HepG2 (cell line): ENCODE data around the gene CARMIL1. TPM values are rescaled to one million over a fixed set of nuclear protein-coding genes. Genes with fewer than 3 reads are reported as not detected.

ENCODE experiments used
- ASH2L ChIP-seq: fragments of 300-600, 200-600 bp; sonication (generic); IDR thresholded peaks from 2 replicates; pipeline ENCODE4 v1.7.0; 2017; ENCODE audit warnings: low read depth, mild to moderate bottlenecking, moderate library complexity, mixed read lengths, low read length; ENCODE audit not compliant: insufficient read length
- BCL3 ChIP-seq: sonication (generic); formaldehyde crosslinking; IDR thresholded peaks from 2 replicates; pipeline ENCODE4 v1.5.1; 2020; ENCODE audit warnings: mild to moderate bottlenecking, missing genetic modification reagents, moderate library complexity
- BCL6 ChIP-seq: IDR thresholded peaks from 2 replicates; pipeline ENCODE4 v1.6.1; 2016; ENCODE audit warnings: missing genetic modification reagents, missing compliant biosample characterization
- BHLHE40 ChIP-seq: IDR thresholded peaks from 2 replicates; pipeline ENCODE4 v1.6.1; 2011; ENCODE audit warnings: low read length, improper control_type of control experiment
- CBX1 ChIP-seq: IDR thresholded peaks from one replicate; pipeline ENCODE4 v1.6.1; 2016; ENCODE audit warnings: antibody characterized with exemption, low read depth
- GMEB2 ChIP-seq: IDR thresholded peaks from 2 replicates; pipeline ENCODE4 v1.6.1; 2016; ENCODE audit warnings: missing biosample characterization, missing genetic modification reagents, low read depth
- HCFC1 ChIP-seq: fragments of 150-350 bp; IDR thresholded peaks from 2 replicates; pipeline ENCODE4 v1.6.1; 2014; ENCODE audit warnings: low read depth, low read length
- MBD4 ChIP-seq: IDR thresholded peaks from 2 replicates; pipeline ENCODE4 v1.6.1; 2012; ENCODE audit warnings: low read length, inconsistent platforms, borderline replicate concordance
- RXRA ChIP-seq: sonication (generic); formaldehyde crosslinking; IDR thresholded peaks from 2 replicates; pipeline ENCODE4 v1.5.1; 2020; ENCODE audit warnings: missing genetic modification reagents
- SCMH1 ChIP-seq: sonication (generic); formaldehyde crosslinking; IDR thresholded peaks from 2 replicates; pipeline ENCODE4 v1.9.0; 2021; ENCODE audit warnings: missing genetic modification reagents, mild to moderate bottlenecking, borderline replicate concordance
- SP2 ChIP-seq: sonication (generic); formaldehyde crosslinking; IDR thresholded peaks from 2 replicates; pipeline ENCODE4 v1.5.1; 2020; ENCODE audit warnings: mild to moderate bottlenecking, missing genetic modification reagents
- SP5 ChIP-seq: IDR thresholded peaks from 2 replicates; pipeline ENCODE4 v1.6.1; 2016; ENCODE audit warnings: low read depth, borderline replicate concordance
- SSRP1 ChIP-seq: IDR thresholded peaks from 2 replicates; pipeline ENCODE4 v1.6.1; 2016; ENCODE audit warnings: control low read depth
- WIZ ChIP-seq: sonication (generic); formaldehyde crosslinking; IDR thresholded peaks from 2 replicates; pipeline ENCODE4 v1.5.1; 2020; ENCODE audit warnings: mild to moderate bottlenecking, missing genetic modification reagents
- ZBTB33 ChIP-seq: sonication (generic); formaldehyde crosslinking; IDR thresholded peaks from 2 replicates; pipeline ENCODE4 v1.4.0; 2020; ENCODE audit warnings: missing genetic modification reagents
- ZFP1 ChIP-seq: IDR thresholded peaks from 2 replicates; pipeline ENCODE4 v1.6.1; 2016
- ZNF609 ChIP-seq: sonication (generic); formaldehyde crosslinking; IDR thresholded peaks from 2 replicates; pipeline ENCODE4 v1.4.0; 2020; ENCODE audit warnings: mild to moderate bottlenecking, missing genetic modification reagents, borderline replicate concordance
- polyA plus RNA-seq, 8 experiments: library from polyadenylated mRNA; depleted of rRNA in 3 of 8; stranded (reverse) in 7 of 8; unstranded in 1 of 8; fragments of >200 nt; fragmentation: Illumina TruSeq in 4 of 8; extraction: Trizol in 4 of 8; gene quantifications; 2 replicates each; pipeline versions ENCODE4 v1.2.1 to v1.2.3, GENCODE V29; 2011 to 2016; ENCODE audit warnings: low read depth in 4 of 8, missing spikeins in 1 of 8, mixed read lengths in 1 of 8; ENCODE audit not compliant: insufficient read depth in 1 of 8
- total RNA-seq, 5 experiments: library from RNA; depleted of rRNA; stranded (reverse); fragments of >200 nt; fragmentation: Illumina TruSeq; extraction: Trizol; gene quantifications; 2 replicates each; pipeline ENCODE4 v1.2.3, GENCODE V29; 2016; ENCODE audit warnings: low read depth in 1 of 5
- TF ChIP-seq, protein P1 (sequence below): sonication (generic); formaldehyde crosslinking; IDR thresholded peaks from 2 replicates; pipeline ENCODE4 v1.4.0; 2020; ENCODE audit warnings: mild to moderate bottlenecking, missing genetic modification reagents
- TF ChIP-seq, protein P2 (sequence below): sonication (generic); formaldehyde crosslinking; IDR thresholded peaks from 2 replicates; pipeline ENCODE4 v1.8.0; 2022; ENCODE audit warnings: missing genetic modification reagents, low read depth, mild to moderate bottlenecking, borderline replicate concordance
- TF ChIP-seq, protein P3 (sequence below): IDR thresholded peaks from 2 replicates; pipeline ENCODE4 v1.6.1; 2018; ENCODE audit warnings: missing genetic modification reagents

The CARMIL1 gene
- total and polyA plus RNA-seq, 2 of the 13 experiments (the other 11 are each of a cell fraction or from before 2014, with no cell fraction given) = 1.8 to 2.6 TPM

GRCh38 chr6:25635886-25636317 lies 356.7 kb downstream of the CARMIL1 start (continued):
- no peak for TF ChIP-seq ZBTB33 (CRISPR knock-in tag)
- 0 out of 2 replicates have a peak, but pooled peaks have one; percentile 5 for TF ChIP-seq SP5 (CRISPR knock-in tag)
- no peak for TF ChIP-seq GMEB2 (CRISPR knock-in tag)
- TF ChIP-seq, protein P1, sequence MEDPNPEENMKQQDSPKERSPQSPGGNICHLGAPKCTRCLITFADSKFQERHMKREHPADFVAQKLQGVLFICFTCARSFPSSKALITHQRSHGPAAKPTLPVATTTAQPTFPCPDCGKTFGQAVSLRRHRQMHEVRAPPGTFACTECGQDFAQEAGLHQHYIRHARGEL (CRISPR knock-in tag) = no peak
- TF ChIP-seq CBX1 = no peak
- peak; percentile 88; the same call in 1 of the 2 replicates for TF ChIP-seq RXRA (CRISPR knock-in tag)
- TF ChIP-seq WIZ (CRISPR knock-in tag) = no peak
- TF ChIP-seq MBD4 = no peak
- TF ChIP-seq, protein P2, sequence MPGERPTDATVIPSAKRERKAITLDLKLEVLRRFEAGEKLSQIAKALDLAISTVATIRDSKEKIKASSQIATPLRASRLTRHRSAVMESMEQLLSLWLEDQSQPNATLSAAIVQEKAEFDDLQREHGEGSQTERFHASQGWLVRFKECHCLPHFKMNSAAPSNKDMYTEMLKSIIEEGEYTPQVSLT (CRISPR knock-in tag) = no peak
- TF ChIP-seq ZFP1 (CRISPR knock-in tag) = peak; percentile 55; the same call in 1 of the 2 replicates
- TF ChIP-seq ZNF609 (CRISPR knock-in tag) = peak; percentile 79; the same call in 1 of the 2 replicates
- TF ChIP-seq BCL3 (CRISPR knock-in tag) = no peak
- TF ChIP-seq ASH2L = peak; percentile 43
- TF ChIP-seq BCL6 (CRISPR knock-in tag) = peak; percentile 79
- TF ChIP-seq SCMH1 (CRISPR knock-in tag) = no peak
- TF ChIP-seq HCFC1 = no peak
- no peak; the same call in 1 of the 2 replicates for TF ChIP-seq SSRP1 (CRISPR knock-in tag)
- TF ChIP-seq BHLHE40 = no peak
- TF ChIP-seq, protein P3, sequence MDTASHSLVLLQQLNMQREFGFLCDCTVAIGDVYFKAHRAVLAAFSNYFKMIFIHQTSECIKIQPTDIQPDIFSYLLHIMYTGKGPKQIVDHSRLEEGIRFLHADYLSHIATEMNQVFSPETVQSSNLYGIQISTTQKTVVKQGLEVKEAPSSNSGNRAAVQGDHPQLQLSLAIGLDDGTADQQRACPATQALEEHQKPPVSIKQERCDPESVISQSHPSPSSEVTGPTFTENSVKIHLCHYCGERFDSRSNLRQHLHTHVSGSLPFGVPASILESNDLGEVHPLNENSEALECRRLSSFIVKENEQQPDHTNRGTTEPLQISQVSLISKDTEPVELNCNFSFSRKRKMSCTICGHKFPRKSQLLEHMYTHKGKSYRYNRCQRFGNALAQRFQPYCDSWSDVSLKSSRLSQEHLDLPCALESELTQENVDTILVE (CRISPR knock-in tag) = no peak
- TF ChIP-seq SP2 (CRISPR knock-in tag) = no peak
